ENCODE measurements around the gene UBA1. TPM values are rescaled to one million over a fixed set of nuclear protein-coding genes. Genes with fewer than 3 reads are reported as not detected.

Gene UBA1
- total and polyA plus RNA-seq, 8 donors: 192 to 248 (median 218) TPM

- H3K9me3 ChIP-seq: no peaks in the 10 kb centered on the region
- no peak for TF ChIP-seq CTCF (IDR thresholded peaks at IDR 0.05)
- H3K27me3 ChIP-seq: no peaks in the 10 kb centered on the region
- intact Hi-C loops (cut with DNase I): loop anchor here in 1 of 2 donors (5.0 to 10.0 kb wide), 2 partner anchors 190 to 333 kb away; no protein-coding TSS in a partner anchor
- peak overlapping the region in 1 of 2 donors; percentile 56 for H3K4me3 ChIP-seq
- H3K36me3 ChIP-seq: peaks cover 0 to 4% of the 10 kb centered on the region in 2 donors
- peaks cover 20 to 41% of the 10 kb centered on the region in 2 donors for H3K4me1 ChIP-seq
- H3K27ac ChIP-seq: no peak overlapping the region
- ATAC-seq (no peak), DNase-seq (no peak)
Observed at GRCh38 chrX:47191806-47192401, 1.7 kb upstream of the UBA1 start.

GRCh38 chrX:47194194-47194787 is 662 bp downstream of the UBA1 start:
- peak overlapping the region; percentile 89 to 96 for H3K27ac ChIP-seq
- DNase-seq: peak in 1 of 4 donors; percentile 25

GRCh38 chrX:47196098-47196497 is 2.5 kb downstream of the UBA1 start:
- peak overlapping the region in 1 of 2 donors; percentile 65 for H3K4me3 ChIP-seq
- intact Hi-C loops (cut with DNase I): loop anchor here in 1 of 2 donors (10.0 kb wide), 1 partner anchor 329 kb away; no protein-coding TSS in a partner anchor

More at GRCh38 chrX:47194194-47194787, 662 bp downstream of the UBA1 start:
- intact Hi-C loops (cut with DNase I): loop anchor here in 1 of 2 donors (5.0 to 10.0 kb wide), 2 partner anchors 188 to 331 kb away; no protein-coding TSS in a partner anchor
- Histone ChIP-seq H3K27me3 (no peaks in the 10 kb centered on the region), H3K36me3 (peaks cover 0 to 11% of the 10 kb centered on the region in 2 donors), H3K9me3 (no peaks in the 10 kb centered on the region), H3K4me3 (peak overlapping the region; percentile 65 to 91), H3K4me1 (peaks cover 32 to 50% of the 10 kb centered on the region in 2 donors)
- TF ChIP-seq CTCF (IDR thresholded peaks at IDR 0.05): no peak
- ATAC-seq: peak; percentile 0

GRCh38 chrX:47197526-47197925 is 3.9 kb downstream of the UBA1 start:
- Histone ChIP-seq H3K4me1 (peaks cover 32 to 41% of the 10 kb centered on the region in 2 donors), H3K9me3 (no peaks in the 10 kb centered on the region), H3K4me3 (no peak overlapping the region), H3K27me3 (no peaks in the 10 kb centered on the region), H3K36me3 (peaks cover 0 to 43% of the 10 kb centered on the region in 2 donors), H3K27ac (no peak overlapping the region)
- no peak for DNase-seq
- intact Hi-C loops (cut with DNase I): loop anchor here in 1 of 2 donors (10.0 kb wide), 1 partner anchor 327 kb away; no protein-coding TSS in a partner anchor
- ATAC-seq: no peak
- TF ChIP-seq CTCF (IDR thresholded peaks at IDR 0.05): no peak

More at GRCh38 chrX:47196098-47196497, 2.5 kb downstream of the UBA1 start:
- H3K4me1 ChIP-seq: peaks cover 32 to 50% of the 10 kb centered on the region in 2 donors
- no peak overlapping the region for H3K27ac ChIP-seq
- H3K36me3 ChIP-seq: peaks cover 0 to 29% of the 10 kb centered on the region in 2 donors
- no peak for TF ChIP-seq CTCF (IDR thresholded peaks at IDR 0.05)
- DNase-seq (no peak), ATAC-seq (no peak)
- no peaks in the 10 kb centered on the region for H3K27me3 ChIP-seq
- no peaks in the 10 kb centered on the region for H3K9me3 ChIP-seq
